Measurements from ENCODE around the gene SERPINF2. TPM values are rescaled to one million over a fixed set of nuclear protein-coding genes. Genes with fewer than 3 reads are reported as not detected.

The SERPINF2 gene
- total RNA-seq, 1 experiment from 2014 or later = 0.68 TPM

DNA sequence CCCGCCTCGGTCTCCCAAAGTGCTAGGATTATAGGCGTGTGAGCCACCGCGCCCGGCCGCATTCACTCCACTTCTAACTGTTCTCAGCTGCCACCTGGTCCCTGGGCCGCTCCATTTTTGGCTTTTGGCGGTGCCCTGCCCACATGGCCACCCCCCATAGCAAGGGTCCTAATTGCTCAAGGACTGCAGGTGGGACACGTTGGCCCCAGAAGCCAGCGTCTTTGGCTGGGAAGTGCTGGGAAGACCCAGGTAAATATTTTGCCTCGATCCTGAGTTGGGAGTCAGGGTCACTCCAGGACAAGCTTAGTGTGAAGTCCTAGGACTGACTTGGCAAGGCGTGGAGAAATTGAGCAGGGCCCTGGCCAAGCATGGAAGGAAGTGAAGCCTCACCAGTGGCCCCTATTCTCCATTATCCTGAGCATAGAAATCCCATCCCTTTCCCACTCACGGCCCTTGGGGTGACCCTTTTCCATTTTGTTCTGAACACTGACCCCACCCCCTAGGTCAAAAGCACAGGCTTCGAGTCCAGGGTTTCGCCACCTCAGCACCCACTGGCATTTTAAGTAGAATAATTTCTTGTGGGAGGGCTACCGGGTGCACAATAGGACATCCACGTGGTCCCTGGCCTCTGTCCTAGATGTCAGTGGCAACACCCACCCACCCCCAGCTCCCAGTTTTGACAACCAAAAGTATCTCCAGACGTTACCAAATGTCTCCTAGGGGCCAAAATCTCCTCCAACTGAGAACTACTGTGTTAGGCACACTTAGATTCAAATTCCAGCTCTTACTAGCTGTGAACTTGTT is 24.1 kb upstream of the SERPINF2 start:
- Histone ChIP-seq H2BK15ac (ENCODE audit: low read depth, low read length) (no peak overlapping the region), H2BK12ac (ENCODE audit: insufficient read length, low read depth, low read length) (peak overlapping the region; percentile 12), H3K27me3 (ENCODE audit: insufficient read depth, low read length) (no peaks in the 10 kb centered on the region), H3K4me1 (ENCODE audit: insufficient read depth, low read length) (peaks cover 1% of the 10 kb centered on the region; the same call in 1 of the 2 replicates), H3K79me2 (ENCODE audit: insufficient read depth, low read length) (no peaks in the 10 kb centered on the region), H3K79me1 (ENCODE audit: insufficient read depth, low read depth, low read length, poor library complexity, severe bottlenecking) (no peaks in the 10 kb centered on the region), H3K27ac (ENCODE audit: insufficient read length, low read depth, low read length) (no peak overlapping the region), H2AFZ (ENCODE audit: low read length) (no peak overlapping the region), H3T11ph (ENCODE audit: low read length) (no peak overlapping the region), H3K9ac (ENCODE audit: extremely low read depth, insufficient read length, low read length) (no peak overlapping the region), H3K4me2 (ENCODE audit: insufficient read depth, insufficient read length, low read length) (no peak overlapping the region), H4K8ac (replicated peaks; ENCODE audit: insufficient read length, low read depth, low read length) (no peak overlapping the region), H3K9me3 (ENCODE audit: control insufficient read depth, low read depth, low read length) (no peaks in the 10 kb centered on the region), H4K20me1 (ENCODE audit: control insufficient read depth, insufficient read depth, insufficient read length) (no peaks in the 10 kb centered on the region), H3K4ac (ENCODE audit: low read depth, low read length) (no peak overlapping the region), H2BK20ac (ENCODE audit: low read depth, low read length, poor library complexity, severe bottlenecking) (no peak overlapping the region), H3K14ac (ENCODE audit: insufficient read depth, low read length) (no peak overlapping the region), H3K23me2 (ENCODE audit: insufficient read length, low read depth, low read length, poor library complexity, severe bottlenecking) (peaks cover 22% of the 10 kb centered on the region), H3K18ac (ENCODE audit: insufficient read length, low read depth, low read length) (no peak overlapping the region), H3K56ac (ENCODE audit: insufficient read length, low read depth, low read length) (no peak overlapping the region), H2BK5ac (ENCODE audit: insufficient read length, low read length) (no peak overlapping the region), H3K23ac (ENCODE audit: insufficient read length, low read depth, low read length) (no peak overlapping the region), H2AK5ac (ENCODE audit: insufficient read length, low read length) (no peak overlapping the region), H4K5ac (ENCODE audit: insufficient read length, low read depth, low read length) (no peak overlapping the region), H2BK120ac (ENCODE audit: low read depth, low read length, poor library complexity, severe bottlenecking) (no peak overlapping the region), H4K91ac (ENCODE audit: insufficient read length, low read depth, low read length) (no peak overlapping the region)
- peaks cover 0 to 2% (median 0%) of the 10 kb centered on the region in 3 experiments; a peak in 2 of 7 replicates for H3K36me3 Mint-ChIP-seq (ENCODE audit: insufficient read depth in 1 of 3, low read depth in 3 of 3)
- peaks cover 18 to 24% of the 10 kb centered on the region in 2 experiments for H3K4me1 Mint-ChIP-seq
- H3K9me3 Mint-ChIP-seq = no peaks in the 10 kb centered on the region; a peak in 1 of 5 replicates
- TF ChIP-seq, protein P1, sequence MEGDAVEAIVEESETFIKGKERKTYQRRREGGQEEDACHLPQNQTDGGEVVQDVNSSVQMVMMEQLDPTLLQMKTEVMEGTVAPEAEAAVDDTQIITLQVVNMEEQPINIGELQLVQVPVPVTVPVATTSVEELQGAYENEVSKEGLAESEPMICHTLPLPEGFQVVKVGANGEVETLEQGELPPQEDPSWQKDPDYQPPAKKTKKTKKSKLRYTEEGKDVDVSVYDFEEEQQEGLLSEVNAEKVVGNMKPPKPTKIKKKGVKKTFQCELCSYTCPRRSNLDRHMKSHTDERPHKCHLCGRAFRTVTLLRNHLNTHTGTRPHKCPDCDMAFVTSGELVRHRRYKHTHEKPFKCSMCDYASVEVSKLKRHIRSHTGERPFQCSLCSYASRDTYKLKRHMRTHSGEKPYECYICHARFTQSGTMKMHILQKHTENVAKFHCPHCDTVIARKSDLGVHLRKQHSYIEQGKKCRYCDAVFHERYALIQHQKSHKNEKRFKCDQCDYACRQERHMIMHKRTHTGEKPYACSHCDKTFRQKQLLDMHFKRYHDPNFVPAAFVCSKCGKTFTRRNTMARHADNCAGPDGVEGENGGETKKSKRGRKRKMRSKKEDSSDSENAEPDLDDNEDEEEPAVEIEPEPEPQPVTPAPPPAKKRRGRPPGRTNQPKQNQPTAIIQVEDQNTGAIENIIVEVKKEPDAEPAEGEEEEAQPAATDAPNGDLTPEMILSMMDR (conservative IDR thresholded peaks at IDR 0.05) = no peak
- peak; percentile 27 for DNase-seq
- H3K27me3 Mint-ChIP-seq (ENCODE audit: low read depth) = peaks cover 2% of the 10 kb centered on the region; the same call in 1 of the 2 replicates
- H3K27ac Mint-ChIP-seq = peak overlapping the region; percentile 55 to 100 (median 77); a peak in 3 of 7 replicates
- no CpG with 5 or more reads among the region's 19 CpGs for WGBS (ENCODE audit: extremely low coverage, insufficient read length, low lambda C conversion rate)
- peak overlapping the region; percentile 88 to 94 for H3K4me3 Mint-ChIP-seq
